HG02763 (cell line): Measurements from ENCODE around the gene ARMCX6.
A peak's percentile ranks its signal among the peaks of the same experiment; 100 is the strongest.
"Not testable (repeated sequence)": the region's sequence is repeated elsewhere in the genome, so short reads cannot be mapped to it uniquely, and the experiment has no call there.

Experiments
- ATAC-seq: cut with Tn5 transposase; IDR thresholded peaks from one replicate; pipeline ENCODE4 v1.9.1; 2021; ENCODE audit warnings: mild to moderate bottlenecking, moderate library complexity; ENCODE audit not compliant: unreplicated experiment

The ARMCX6 gene

DNA sequence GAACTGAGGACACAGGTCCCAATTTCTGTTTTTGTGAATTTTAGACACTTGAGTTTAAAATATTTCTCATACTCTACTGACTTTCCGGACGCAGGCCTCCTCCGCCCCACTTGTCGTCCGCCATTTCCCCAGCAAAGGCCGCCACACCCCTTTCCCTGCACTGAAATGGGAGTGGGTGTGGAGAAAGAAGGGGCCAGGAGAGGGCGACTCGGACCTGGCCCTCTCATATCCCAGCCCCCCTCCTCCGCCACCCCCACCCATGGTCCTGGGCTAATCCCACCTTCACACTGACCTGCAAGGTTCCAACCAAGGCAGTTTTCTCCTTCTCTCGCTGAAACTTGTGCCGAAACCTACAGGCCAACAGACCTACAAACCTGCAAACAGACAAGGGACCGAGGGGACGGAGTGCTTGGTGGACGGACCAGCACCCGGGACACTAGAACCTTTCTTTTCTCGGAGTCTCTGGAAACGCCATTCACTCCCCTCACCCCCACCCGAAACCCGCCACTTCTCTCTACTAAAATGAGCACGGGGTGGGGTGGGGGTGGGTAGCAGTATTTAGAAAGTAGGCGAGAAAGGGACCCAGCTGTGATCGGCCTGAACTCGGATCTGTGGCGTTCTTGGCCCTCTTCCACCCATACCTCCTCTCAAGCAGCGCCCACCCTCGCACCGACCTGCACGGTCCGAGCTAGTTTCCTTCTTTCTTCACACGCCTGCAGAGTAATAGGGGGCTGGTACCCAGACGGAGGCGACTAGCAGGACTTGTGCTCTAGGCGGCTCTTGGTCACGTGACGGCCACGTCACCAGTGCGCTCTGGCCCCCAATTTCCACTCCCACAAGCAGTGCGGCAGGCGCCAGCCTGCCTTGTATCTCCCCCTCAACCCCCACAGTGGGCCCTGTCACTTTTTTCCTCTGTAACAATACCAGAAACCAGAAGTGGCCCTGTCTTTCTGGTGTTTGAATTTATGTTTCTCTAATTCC lies at the start of gene ARMCX6:
Gene ARMCX6 (minus strand): TSS at position 790 of the 981 bp plus-strand sequence. CDS start 1,380 bp downstream, outside the sequence.
- peak; percentile 93 for ATAC-seq

DNA sequence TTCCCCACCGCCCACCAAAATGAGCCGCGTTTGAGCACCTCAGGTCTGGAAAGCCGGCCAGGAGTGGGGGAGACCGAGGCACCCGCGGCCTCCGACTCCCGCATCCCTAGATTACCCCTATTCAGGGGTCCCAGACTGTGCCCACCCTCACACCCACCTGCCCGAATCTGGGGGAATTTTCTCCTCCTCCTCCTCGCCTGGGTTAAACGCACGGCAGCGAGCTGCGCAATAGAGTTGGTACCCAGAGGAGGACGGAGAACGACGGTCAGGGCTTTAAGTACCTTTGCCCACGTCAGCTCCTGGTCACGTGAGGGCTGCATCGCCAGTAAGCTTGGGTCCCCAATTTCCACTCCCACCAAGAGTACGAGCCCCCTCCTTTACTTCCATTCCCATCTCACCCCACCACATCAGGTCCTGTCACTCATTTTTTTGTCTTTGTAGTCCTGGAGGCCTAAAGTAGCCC lies 41.8 kb upstream of the ARMCX6 start, which contains the start of gene ARMCX2:
Gene ARMCX2 (minus strand): TSS at position 250 of the 463 bp plus-strand sequence. CDS start 2,262 bp downstream, outside the sequence.
- ATAC-seq: peak; percentile 45

DNA sequence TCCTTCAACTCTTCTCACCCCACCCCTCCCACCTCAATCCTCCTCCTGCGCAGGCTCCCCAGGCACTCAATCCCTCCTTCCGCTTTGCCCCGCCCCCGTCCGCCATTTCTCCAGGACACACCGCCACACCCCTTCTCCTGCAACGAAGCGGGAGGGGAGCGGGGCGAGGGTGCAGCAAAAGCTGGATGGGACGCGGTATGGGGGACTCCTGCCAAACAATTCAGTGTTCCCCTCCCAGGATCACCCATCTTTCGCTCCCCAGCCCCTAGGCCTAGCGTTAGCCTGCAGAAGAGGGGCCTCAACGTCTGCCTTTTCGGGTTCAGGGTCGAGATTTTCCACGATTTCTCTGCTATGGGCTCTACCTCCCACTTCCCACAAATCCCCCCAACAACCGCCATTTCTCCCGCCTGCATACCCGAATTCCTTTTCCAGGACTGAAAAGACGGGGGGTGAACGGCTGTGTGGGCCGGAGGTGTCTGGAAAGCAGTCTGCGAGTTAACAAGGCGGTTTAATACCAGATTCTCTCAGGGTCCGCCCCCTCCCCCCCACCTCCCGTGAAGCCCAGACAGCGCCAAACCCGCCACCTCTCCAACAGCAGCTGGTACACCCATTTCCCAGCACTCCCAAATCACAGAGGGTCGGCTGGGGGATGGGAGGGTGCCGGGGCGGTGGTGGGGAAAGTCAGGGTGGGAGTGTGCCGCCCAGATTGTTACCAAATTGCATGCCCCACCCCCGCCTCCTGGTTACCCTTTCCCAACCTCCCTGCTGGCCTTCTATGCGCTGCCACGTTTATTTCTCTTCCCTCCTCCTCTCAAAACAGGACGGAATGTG lies 41.1 kb upstream of the ARMCX6 start:
- ATAC-seq: no peak

DNA sequence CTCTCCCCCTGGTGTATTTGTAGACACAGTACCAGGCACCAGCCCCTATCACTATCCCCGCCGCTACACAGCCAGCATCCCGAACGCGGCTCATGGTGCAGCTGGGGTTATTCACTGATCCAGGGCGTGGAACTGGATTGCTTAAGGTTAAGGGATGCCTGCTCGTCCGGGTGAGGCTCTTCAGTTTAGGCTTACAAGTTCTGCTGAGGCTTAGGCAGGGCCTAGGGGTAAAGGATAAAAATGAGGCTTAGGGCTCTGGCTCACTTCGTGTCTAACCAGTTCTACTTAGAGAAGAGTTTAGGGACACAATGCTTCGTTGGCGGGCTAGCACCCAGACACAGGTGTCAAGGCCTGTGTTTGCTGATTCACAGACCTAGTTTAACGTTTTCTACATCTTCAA lies 39.7 kb upstream of the ARMCX6 start:
- no peak for ATAC-seq

DNA sequence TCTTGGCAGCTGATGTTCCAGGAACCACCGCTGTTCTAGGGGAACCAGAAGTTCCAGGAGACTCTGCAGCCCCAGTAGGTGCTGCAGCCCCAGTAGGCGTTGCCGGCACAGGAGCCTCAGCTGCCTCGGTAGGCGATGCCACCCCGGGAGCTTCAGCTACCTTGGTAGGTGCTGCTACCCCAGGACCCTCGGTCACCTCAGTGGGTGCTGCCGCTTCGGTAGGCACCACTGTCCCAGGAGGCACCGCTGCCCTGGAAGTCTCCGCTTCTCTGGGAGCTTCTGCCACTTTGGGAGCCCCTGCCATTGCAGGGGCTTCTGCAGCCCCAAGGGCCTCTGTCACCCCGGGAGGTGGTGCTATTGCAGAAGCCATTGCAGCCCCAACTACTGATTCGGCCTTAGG lies 39.0 kb upstream of the ARMCX6 start:
- no peak for ATAC-seq

DNA sequence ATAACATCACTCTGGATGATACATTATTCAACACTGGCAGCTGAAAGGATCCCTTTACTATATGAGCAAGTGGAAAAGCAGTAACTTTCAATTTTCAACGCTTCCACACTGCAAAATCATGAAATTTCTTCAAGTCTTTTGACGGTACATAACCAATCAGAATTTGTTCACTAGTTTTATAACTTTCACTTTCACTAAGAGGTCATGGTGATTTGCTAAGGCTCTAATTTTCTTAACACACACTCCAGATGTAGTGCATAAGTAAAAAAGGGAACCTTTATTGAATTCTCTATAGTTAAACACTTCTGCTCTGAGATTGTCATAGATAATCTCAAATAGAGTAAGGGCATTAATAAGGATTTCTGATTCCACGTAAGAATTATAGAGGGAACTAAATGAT lies 37.7 kb upstream of the ARMCX6 start:
- ATAC-seq: no peak

DNA sequence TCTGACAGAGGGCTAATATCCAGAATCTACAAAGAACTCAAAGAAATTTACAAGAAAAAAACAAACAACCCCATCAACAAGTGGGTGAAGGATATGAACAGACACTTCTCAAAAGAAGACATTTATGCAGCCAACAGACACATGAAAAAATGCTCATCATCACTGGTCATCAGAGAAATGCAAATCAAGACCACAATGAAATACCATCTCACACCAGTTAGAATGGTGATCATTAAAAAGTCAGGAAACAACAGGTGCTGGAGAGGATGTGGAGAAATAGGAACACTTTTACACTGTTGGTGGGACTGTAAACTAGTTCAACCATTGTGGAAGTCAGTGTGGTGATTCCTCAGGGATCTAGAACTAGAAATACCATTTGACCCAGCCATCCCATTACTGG lies 29.9 kb upstream of the ARMCX6 start:
- not testable (repeated sequence) for ATAC-seq

DNA sequence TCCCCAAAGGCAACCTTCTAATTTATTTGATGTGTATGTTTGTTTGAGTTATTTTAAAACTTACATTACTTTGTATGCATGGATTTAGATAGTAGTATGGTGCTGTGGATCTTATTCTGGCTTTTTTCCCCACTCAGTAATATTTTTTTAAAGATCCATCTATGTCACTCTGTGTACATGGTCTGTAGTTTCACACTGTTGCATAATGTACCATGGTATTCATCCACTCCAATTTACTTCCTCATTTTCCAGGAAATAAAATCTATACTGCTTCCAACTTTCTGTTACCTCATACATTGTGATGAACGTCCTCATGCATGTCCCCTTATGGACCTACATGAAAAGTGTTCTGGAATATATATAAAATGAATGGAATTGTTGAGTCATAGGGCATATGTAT lies 24.3 kb upstream of the ARMCX6 start:
- no peak for ATAC-seq

DNA sequence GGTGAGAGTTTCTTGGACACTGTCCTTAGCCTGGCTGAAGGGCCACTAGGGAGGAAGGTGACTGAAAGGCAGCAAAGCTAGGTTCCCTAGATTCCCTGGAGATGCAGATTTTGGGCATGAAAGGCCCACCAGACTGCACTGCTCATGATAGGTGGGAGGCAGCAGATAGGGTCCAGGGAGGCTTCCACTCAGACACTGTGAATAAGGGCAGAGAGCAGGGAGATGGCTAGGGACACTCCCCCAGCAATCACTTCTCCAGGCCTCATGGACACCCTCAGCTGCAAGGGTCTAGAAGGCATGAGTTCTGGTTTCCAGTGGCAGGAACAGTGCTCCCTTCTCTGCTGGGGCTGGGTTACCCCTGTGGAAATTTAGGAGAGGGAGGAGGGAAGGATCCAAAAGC lies 21.8 kb upstream of the ARMCX6 start:
- no peak for ATAC-seq

DNA sequence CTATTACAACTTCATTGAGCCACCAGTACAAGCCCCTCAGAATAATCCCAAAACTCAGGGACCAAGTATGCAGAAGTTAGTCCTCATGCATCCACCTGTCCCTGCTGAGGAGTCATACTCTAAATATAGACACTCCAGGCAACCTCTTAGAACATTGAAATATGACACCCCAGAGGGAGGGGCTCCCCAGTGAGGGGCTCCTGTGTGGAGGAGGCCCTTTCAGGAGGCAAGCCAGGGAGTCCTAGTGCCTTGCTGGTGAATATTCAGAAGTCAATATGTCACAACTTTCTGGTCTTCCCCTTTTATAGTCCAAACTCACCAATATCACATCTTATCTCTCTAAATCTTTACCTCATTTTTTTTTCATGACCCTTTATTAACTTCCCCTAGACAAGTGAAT lies 1.6 kb upstream of the ARMCX6 start:
- no peak for ATAC-seq

DNA sequence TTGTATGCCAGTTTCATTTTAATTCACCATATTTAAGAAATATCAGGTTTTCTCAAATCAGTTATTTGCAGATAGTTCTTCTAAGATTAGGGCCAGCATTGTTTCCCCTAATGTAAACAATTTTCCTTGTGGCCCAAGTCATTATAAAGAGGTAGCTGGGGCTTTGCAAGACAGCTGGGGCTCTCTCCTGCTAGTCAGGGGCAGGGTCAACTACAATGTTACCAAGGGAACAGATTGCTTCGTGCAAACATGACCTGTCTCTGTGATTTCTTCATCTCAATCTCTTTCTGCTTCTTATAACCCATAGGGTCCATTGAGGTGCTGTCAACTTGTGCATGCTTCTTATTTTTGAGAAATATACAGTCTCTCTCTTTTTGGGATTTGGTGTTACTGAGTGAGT lies 12.1 kb downstream of the ARMCX6 start:
- ATAC-seq: no peak

DNA sequence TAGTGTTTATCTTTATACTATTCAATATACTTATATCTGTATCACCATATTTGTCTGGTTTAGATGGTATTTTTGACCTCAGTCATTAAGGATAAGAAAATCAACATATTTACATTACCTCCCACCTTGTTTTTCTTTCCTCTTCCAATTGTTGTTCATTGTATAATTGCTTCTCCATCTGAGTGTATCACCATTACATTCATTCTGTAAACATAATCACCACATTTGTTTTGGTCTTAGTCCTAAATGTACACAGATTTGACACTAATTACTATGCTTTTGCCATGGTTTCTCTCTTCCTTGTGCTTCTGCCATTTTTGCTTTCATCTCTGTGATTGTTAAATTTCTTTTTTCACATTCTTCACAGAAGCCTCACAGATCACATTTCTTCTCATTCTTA lies 12.7 kb downstream of the ARMCX6 start:
- ATAC-seq: no peak

DNA sequence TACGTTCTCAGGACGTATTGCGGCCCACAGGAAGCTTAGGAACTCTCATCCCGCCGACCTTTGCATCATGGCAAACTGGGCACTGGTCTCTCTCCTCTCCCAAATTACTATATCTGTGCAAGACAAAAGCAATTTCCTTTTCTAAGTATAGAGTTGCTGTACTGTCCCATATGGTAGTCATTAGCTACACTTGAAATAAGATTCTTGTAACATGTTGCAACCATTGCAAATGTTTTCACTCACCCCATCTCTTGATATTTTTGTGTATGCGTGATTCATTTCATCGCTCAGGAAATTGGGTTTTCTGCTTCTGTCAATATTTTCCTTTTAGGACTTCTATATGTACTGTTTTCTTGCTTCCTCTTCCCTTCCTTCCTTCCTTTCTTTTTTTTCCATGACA lies 15.7 kb downstream of the ARMCX6 start:
- no peak for ATAC-seq

DNA sequence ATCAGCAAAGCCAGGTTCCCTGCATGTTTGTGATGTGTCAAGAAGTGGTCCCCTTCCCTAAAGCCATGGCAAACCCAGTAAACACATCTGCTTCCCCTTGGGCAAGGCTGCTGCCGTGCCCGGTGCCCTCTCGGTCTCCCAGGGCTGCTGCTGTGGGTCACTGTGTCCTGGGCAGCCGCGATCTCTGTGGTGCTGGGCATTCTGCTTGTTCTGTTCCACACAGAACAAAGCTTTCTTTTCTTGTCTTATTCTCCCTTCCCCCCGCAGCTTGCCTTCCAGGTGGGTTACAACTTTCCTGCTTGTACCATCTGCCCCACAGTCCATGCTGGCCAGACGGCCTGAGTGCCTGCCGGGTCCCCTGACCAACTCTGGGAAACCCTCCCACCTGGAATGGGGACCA lies 18.2 kb downstream of the ARMCX6 start:
- ATAC-seq: not testable (repeated sequence)

DNA sequence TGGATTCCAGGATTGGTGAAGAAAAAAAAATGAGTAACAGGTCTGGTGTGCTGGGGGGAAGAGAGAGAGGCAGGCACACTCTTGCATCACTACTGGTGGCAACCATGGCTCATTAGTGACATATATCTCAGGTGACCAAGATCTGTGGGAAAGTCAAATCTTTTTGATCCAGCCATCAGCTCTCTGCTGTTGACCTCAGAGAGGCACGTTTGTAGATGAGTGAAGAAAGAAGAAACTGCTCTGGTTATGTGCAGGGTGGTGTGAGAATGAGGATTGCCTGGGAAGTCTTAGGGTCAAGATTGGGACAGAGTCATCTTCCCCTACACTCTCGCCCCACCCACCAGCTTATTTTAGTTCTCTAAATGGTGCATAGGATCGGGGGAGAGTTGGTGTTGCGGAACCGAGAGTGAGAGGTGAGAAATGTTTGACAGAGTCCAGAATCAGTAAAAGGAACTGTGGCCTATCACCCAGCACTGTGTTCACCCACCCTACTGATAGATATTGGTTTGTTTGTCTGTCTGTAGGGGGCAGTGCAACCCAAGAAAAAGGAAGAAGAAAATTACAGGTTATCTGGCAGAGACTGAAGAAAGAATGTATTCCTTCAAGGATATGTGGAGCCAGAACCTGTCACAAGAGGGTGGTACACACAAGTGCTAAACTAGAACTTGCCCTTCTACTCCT lies 21.9 kb downstream of the ARMCX6 start:
- ATAC-seq: peak; percentile 95
